ENCODE results near the gene ADM.
A peak's percentile ranks its signal among the peaks of the same experiment; 100 is the strongest.

Gene ADM

GRCh38 chr11:10304495-10305261 lies at the start of gene ADM:
ADM (plus strand) TSS chr11:10305073; CDS start chr11:10305701, 628 bp downstream.
- Histone ChIP-seq H3K9ac (no peak within 1 kb of the TSS; the same call in 1 of the 2 replicates), H3K4me2 (peak within 1 kb of the TSS; percentile 63), H3K79me2 (ENCODE audit: insufficient read depth, low read depth) (no peaks in the 10 kb centered on the region), H3K4me3 (IDR thresholded peaks at IDR 0.05; ENCODE audit: insufficient read depth, low read depth, low read length) (no peak within 1 kb of the TSS), H3K36me3 (ENCODE audit: insufficient read depth) (no peaks in the 10 kb centered on the region), H3K27me3 (ENCODE audit: insufficient read depth, low read depth) (peaks cover 52% of the 10 kb centered on the region), H4K20me1 (ENCODE audit: insufficient read depth) (no peaks in the 10 kb centered on the region), H3K27ac (no peak within 1 kb of the TSS), H3K4me1 (ENCODE audit: low read depth, poor library complexity, severe bottlenecking) (peaks cover 52% of the 10 kb centered on the region), H2AFZ (ENCODE audit: low read depth) (peak within 1 kb of the TSS; percentile 86)
- peak; percentile 61 for TF ChIP-seq CTCF (conservative IDR thresholded peaks at IDR 0.05; ENCODE audit: low read depth, low read length)

GRCh38 chr11:10255388-10256125 lies 49.3 kb upstream of the ADM start:
- H3K27ac ChIP-seq, result no peak overlapping the region
- H3K36me3 ChIP-seq (ENCODE audit: insufficient read depth), result no peaks in the 10 kb centered on the region
- H4K20me1 ChIP-seq (ENCODE audit: insufficient read depth), result no peaks in the 10 kb centered on the region
- no peak for TF ChIP-seq CTCF (conservative IDR thresholded peaks at IDR 0.05; ENCODE audit: low read depth, low read length)
- H3K4me1 ChIP-seq (ENCODE audit: low read depth, poor library complexity, severe bottlenecking), result peaks cover 4% of the 10 kb centered on the region
- no peak overlapping the region for H3K4me3 ChIP-seq (IDR thresholded peaks at IDR 0.05; ENCODE audit: insufficient read depth, low read depth, low read length)
- no peaks in the 10 kb centered on the region for H3K27me3 ChIP-seq (ENCODE audit: insufficient read depth, low read depth)
- H3K79me2 ChIP-seq (ENCODE audit: insufficient read depth, low read depth), result no peaks in the 10 kb centered on the region
- no peak overlapping the region for H3K9ac ChIP-seq
- no peak overlapping the region for H2AFZ ChIP-seq (ENCODE audit: low read depth)
- H3K4me2 ChIP-seq, result no peak overlapping the region

- H3K27ac ChIP-seq, result no peak overlapping the region
- H4K20me1 ChIP-seq (ENCODE audit: insufficient read depth), result no peaks in the 10 kb centered on the region
- no peak for TF ChIP-seq CTCF (conservative IDR thresholded peaks at IDR 0.05; ENCODE audit: low read depth, low read length)
- no peaks in the 10 kb centered on the region for H3K27me3 ChIP-seq (ENCODE audit: insufficient read depth, low read depth)
- no peak overlapping the region for H3K4me2 ChIP-seq
- no peaks in the 10 kb centered on the region for H3K79me2 ChIP-seq (ENCODE audit: insufficient read depth, low read depth)
- H3K9ac ChIP-seq, result no peak overlapping the region
- no peak overlapping the region for H2AFZ ChIP-seq (ENCODE audit: low read depth)
- H3K4me1 ChIP-seq (ENCODE audit: low read depth, poor library complexity, severe bottlenecking), result peaks cover 4% of the 10 kb centered on the region
- H3K4me3 ChIP-seq (IDR thresholded peaks at IDR 0.05; ENCODE audit: insufficient read depth, low read depth, low read length), result no peak overlapping the region
- H3K36me3 ChIP-seq (ENCODE audit: insufficient read depth), result no peaks in the 10 kb centered on the region
Observed at GRCh38 chr11:10257478-10257877, 47.4 kb upstream of the ADM start.

GRCh38 chr11:10261821-10262220 lies 43.1 kb upstream of the ADM start:
- Histone ChIP-seq H2AFZ (ENCODE audit: low read depth) (no peak overlapping the region), H3K4me2 (no peak overlapping the region), H3K79me2 (ENCODE audit: insufficient read depth, low read depth) (no peaks in the 10 kb centered on the region), H4K20me1 (ENCODE audit: insufficient read depth) (no peaks in the 10 kb centered on the region), H3K27me3 (ENCODE audit: insufficient read depth, low read depth) (no peaks in the 10 kb centered on the region), H3K27ac (no peak overlapping the region), H3K4me3 (IDR thresholded peaks at IDR 0.05; ENCODE audit: insufficient read depth, low read depth, low read length) (no peak overlapping the region), H3K9ac (no peak overlapping the region), H3K4me1 (ENCODE audit: low read depth, poor library complexity, severe bottlenecking) (peaks cover 4% of the 10 kb centered on the region), H3K36me3 (ENCODE audit: insufficient read depth) (no peaks in the 10 kb centered on the region)
- no peak for TF ChIP-seq CTCF (conservative IDR thresholded peaks at IDR 0.05; ENCODE audit: low read depth, low read length)

All from KMS-11 (cell line).